ENCODE results near the gene PTPRO. TPM values are rescaled to one million over a fixed set of nuclear protein-coding genes. Genes with fewer than 3 reads are reported as not detected.

Gene PTPRO
- total RNA-seq, 2 donors from 2014 or later: 26.1 to 28.3 TPM

DNA sequence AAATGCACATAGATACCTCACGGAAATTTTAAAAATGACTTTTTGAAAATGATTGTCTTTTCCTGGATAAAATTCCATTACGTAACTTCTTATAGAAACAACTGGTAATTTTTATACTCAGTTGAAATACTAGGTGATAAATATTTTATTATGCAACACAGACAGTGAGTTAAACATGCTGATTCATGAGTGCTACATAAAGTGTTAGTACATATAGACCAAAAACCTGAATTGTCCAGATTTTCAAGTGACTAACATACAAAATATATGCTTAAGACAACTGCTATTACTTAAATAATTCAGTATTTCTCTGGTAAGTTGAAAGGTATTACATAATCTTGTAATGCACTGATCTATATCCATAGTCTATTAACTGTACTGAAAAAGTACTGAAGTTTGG lies 11.9 kb downstream of the PTPRO start:
- no peak for DNase-seq
- no peaks in the 10 kb centered on the region for H3K9me3 ChIP-seq
- intact Hi-C loops (cut with DNase I): no loop called here

DNA sequence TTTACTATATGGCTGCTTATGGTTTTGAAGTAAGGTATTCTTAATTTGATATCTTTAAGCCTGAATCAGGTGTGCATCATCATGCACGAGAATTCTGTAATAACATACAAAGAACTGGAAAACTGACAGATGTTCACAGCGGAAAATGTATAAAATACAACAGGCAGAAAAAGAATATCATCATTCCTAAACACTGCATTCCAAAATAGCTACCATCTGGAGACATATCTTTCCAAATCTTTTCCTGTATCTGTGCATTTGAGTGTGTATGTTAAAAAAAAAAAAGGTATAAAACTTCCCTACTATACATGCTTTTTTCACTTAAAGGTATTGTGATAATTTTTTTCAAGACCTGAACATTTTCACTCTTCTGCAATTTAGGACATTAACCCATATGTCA lies 13.7 kb downstream of the PTPRO start:
- no peak for DNase-seq
- Histone ChIP-seq H3K27ac (no peak overlapping the region), H3K9me3 (no peaks in the 10 kb centered on the region), H3K27me3 (no peaks in the 10 kb centered on the region), H3K9ac (ENCODE audit: low read depth in 2 of 2, low read length in 2 of 2) (no peak overlapping the region), H3K4me3 (no peak overlapping the region), H3K4me1 (no peaks in the 10 kb centered on the region), H3K36me3 (no peaks in the 10 kb centered on the region)
- intact Hi-C loops (cut with DNase I): no loop called here
- TF ChIP-seq, protein P1, sequence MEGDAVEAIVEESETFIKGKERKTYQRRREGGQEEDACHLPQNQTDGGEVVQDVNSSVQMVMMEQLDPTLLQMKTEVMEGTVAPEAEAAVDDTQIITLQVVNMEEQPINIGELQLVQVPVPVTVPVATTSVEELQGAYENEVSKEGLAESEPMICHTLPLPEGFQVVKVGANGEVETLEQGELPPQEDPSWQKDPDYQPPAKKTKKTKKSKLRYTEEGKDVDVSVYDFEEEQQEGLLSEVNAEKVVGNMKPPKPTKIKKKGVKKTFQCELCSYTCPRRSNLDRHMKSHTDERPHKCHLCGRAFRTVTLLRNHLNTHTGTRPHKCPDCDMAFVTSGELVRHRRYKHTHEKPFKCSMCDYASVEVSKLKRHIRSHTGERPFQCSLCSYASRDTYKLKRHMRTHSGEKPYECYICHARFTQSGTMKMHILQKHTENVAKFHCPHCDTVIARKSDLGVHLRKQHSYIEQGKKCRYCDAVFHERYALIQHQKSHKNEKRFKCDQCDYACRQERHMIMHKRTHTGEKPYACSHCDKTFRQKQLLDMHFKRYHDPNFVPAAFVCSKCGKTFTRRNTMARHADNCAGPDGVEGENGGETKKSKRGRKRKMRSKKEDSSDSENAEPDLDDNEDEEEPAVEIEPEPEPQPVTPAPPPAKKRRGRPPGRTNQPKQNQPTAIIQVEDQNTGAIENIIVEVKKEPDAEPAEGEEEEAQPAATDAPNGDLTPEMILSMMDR (IDR thresholded peaks at IDR 0.05): no peak

More for the DNA sequence above, 11.9 kb downstream of the PTPRO start:
- H3K4me1 ChIP-seq: no peaks in the 10 kb centered on the region
- TF ChIP-seq, protein P1 (IDR thresholded peaks at IDR 0.05): no peak
- H3K27ac ChIP-seq: no peak overlapping the region
- no peaks in the 10 kb centered on the region for H3K36me3 ChIP-seq
- H3K4me3 ChIP-seq: no peak overlapping the region
- no peak overlapping the region for H3K9ac ChIP-seq (ENCODE audit: low read depth in 2 of 2, low read length in 2 of 2)
- no peaks in the 10 kb centered on the region for H3K27me3 ChIP-seq

DNA sequence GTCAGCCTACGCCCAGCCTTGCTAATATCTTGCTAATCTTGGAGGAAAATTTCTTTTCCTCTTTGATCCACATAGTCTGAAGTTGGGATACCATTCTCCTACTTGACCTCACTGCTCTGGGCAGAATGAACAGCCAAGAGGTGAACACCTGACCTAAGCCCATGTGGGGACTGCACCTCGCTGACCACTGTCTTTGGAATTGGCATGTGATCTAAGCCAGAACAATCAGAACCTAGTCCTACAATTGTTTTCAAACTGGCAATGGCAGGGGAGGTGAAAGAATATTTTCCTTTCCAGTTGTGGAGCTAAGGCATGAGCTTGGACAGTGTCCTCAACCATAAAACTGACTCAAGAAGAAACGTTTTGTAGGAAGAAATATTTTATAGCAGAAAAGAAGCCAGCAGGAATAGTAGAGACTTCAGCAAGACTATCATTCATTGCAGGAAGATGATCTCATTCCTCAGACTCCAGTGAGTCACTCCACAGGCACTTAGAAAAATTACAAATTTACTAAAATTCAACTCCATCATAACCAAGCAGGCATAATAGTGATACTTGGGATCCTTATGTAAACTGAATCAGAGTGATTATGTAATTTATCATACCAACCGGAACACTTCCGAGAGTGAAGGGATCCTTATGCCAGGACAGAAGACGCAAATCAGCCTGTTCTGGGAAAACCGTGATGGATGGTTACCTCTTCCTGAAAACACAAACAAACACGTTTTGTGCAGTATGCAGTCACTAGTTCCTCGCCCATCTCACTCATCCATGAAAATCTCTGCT lies 14.7 kb downstream of the PTPRO start:
- DNase-seq: no peak
- no peak overlapping the region for H3K9ac ChIP-seq (ENCODE audit: low read depth in 2 of 2, low read length in 2 of 2)
- TF ChIP-seq, protein P1 (IDR thresholded peaks at IDR 0.05): no peak
- H3K4me3 ChIP-seq: no peak overlapping the region
- H3K27ac ChIP-seq: no peak overlapping the region
- no peaks in the 10 kb centered on the region for H3K9me3 ChIP-seq
- no peaks in the 10 kb centered on the region for H3K4me1 ChIP-seq
- H3K27me3 ChIP-seq: no peaks in the 10 kb centered on the region
- H3K36me3 ChIP-seq: no peaks in the 10 kb centered on the region
- intact Hi-C loops (cut with DNase I): no loop called here

DNA sequence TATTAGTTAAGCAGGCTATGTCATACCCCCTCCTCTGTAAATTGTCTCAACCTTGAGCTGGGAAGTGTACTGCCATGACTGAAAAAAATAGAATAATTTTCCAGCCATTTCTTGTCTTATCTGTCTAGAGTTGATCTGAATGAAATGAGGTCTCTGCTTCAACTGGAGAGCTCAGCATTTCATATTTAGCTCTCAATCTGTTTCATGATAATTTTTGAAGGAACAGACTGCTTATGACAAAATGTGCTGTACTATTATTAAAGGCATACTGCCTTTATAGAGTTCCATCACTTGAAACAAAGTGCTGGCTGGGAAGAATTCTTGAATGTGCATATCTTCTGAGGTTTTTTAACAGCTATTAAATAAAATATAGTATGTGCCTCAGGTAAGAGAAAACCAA lies 19.1 kb downstream of the PTPRO start:
- TF ChIP-seq, protein P1 (IDR thresholded peaks at IDR 0.05): no peak
- DNase-seq: no peak
- Histone ChIP-seq H3K27ac (no peak overlapping the region), H3K4me3 (no peak overlapping the region), H3K9ac (ENCODE audit: low read depth in 2 of 2, low read length in 2 of 2) (no peak overlapping the region), H3K9me3 (no peaks in the 10 kb centered on the region), H3K4me1 (no peaks in the 10 kb centered on the region), H3K27me3 (no peaks in the 10 kb centered on the region), H3K36me3 (no peaks in the 10 kb centered on the region)
- intact Hi-C loops (cut with DNase I): no loop called here

DNA sequence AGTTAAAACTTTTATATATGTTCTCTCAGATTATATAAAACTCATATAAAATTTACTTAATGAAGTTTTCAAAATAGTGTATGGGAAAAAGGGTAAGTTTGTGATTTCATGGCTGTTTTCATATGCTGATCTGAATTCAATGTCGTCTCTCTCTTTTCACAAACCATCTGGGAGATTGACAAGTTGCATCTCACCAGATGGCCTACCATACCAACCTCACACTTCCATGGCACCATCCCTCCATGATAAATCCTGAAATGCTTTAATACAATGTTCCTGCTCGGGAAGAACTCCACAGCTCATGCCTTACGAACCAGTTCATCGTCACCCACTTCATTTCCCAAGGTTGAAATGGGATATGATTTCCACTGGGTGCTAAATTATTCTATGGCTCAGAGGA lies 22.3 kb downstream of the PTPRO start:
- H3K4me1 ChIP-seq: no peaks in the 10 kb centered on the region
- TF ChIP-seq, protein P1 (IDR thresholded peaks at IDR 0.05): no peak
- DNase-seq: no peak
- no peak overlapping the region for H3K4me3 ChIP-seq
- no peaks in the 10 kb centered on the region for H3K9me3 ChIP-seq
- no peaks in the 10 kb centered on the region for H3K36me3 ChIP-seq
- intact Hi-C loops (cut with DNase I): no loop called here
- no peak overlapping the region for H3K9ac ChIP-seq (ENCODE audit: low read depth in 2 of 2, low read length in 2 of 2)
- H3K27me3 ChIP-seq: no peaks in the 10 kb centered on the region
- no peak overlapping the region for H3K27ac ChIP-seq
